Peyer's patch (tissue), 4 donors: ENCODE measurements around the gene SCYGR6. TPM values are rescaled to one million over a fixed set of nuclear protein-coding genes. Genes with fewer than 3 reads are reported as not detected.

Source experiments
- DNase-seq, 3 donors: peaks; one replicate each; pipeline ENCODE4 v3.0.0-alpha.2; 2017 to 2019
- H3K27ac ChIP-seq, 4 donors: fragments of 200-600 bp; sonication (generic); one replicate each; pipeline ENCODE4 v1.5.1; 2016 to 2019
- H3K27me3 ChIP-seq, 2 donors: fragments of 200-600 bp; sonication (generic); one replicate each; pipeline ENCODE4 v1.5.1; 2019
- H3K36me3 ChIP-seq, 3 donors: fragments of 200-600 bp; sonication (generic); one replicate each; pipeline ENCODE4 v1.5.1; 2016 to 2019
- H3K4me1 ChIP-seq, 4 donors: fragments of 200-600 bp; sonication (generic); one replicate each; pipeline ENCODE4 v1.5.1; 2016 to 2019
- H3K4me3 ChIP-seq, 4 donors: fragments of 200-600 bp; sonication (generic); 1 replicate in 3 of 4; 2 replicates in 1 of 4; pipeline ENCODE4 v1.5.1; 2016 to 2019; ENCODE audit warnings: mild to moderate bottlenecking in 1 of 4
- H3K9me3 ChIP-seq, 4 donors: fragments of 200-600 bp; sonication (generic); one replicate each; pipeline ENCODE4 v1.5.1; 2016 to 2019; ENCODE audit warnings: mild to moderate bottlenecking in 1 of 4
- POLR2A ChIP-seq, 2 donors: fragments of 450-650 bp; IDR thresholded peaks; one replicate each; pipeline ENCODE4 v1.5.1; 2017; ENCODE audit warnings: antibody characterized with exemption in 2 of 2, mild to moderate bottlenecking in 2 of 2, moderate library complexity in 2 of 2
- total RNA-seq, 4 donors: library from RNA; depleted of rRNA; stranded (reverse); fragments of >200 nt; gene quantifications; one replicate each; pipeline ENCODE4 v1.1.0, GENCODE V29; 2016
- TF ChIP-seq, protein P1 (sequence below), 6 experiments: fragments of 450-650 bp in 4 of 6; fragments of 200-600 bp in 2 of 6; sonication (generic) in 1 of 6; IDR thresholded peaks; one replicate each; pipeline ENCODE4 v1.5.1; 2017 to 2019; ENCODE audit warnings: antibody characterized with exemption in 6 of 6, mild to moderate bottlenecking in 3 of 6, moderate library complexity in 1 of 6

SCYGR6 gene, protein sequence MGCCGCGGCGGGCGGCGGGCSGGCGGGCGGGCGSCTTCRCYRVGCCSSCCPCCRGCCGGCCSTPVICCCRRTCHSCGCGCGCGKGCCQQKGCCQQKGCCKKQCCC
- total RNA-seq = not detected

DNA sequence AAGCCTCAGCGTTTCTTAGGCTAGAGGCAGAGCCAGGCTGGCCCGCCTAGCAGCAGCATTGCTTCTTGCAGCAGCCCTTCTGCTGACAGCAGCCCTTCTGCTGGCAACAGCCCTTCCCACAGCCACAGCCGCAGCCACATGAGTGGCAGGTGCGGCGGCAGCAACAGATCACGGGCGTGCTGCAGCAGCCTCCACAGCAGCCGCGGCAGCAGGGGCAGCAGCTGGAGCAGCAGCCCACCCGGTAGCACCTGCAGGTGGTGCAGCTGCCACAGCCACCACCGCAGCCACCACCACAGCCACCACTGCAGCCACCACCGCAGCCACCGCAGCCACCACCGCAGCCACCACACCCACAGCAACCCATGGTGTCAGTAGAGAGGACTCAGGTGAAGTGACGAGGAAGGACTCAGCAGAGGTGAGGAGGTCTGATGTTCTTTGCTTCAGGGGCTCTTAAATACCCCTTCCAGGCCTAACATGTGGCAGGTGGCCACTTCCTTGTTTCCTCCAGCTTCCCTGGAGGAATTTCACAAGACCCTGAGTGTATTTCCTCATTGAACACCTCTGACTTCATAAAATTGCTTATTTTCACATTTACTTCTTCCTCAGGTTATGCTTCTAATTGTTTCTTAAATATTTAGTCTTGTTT lies at the start of gene SCYGR6:
TSS of gene SCYGR6 (minus strand) at position 364 of the 646 bp plus-strand sequence. CDS start at position 364, 0 bp downstream.
- no peaks in the 10 kb centered on the region for H3K27me3 ChIP-seq
- no peak within 1 kb of the TSS for H3K27ac ChIP-seq
- H3K9me3 ChIP-seq = no peaks in the 10 kb centered on the region
- no peak for DNase-seq
- no peaks in the 10 kb centered on the region for H3K36me3 ChIP-seq
- H3K4me1 ChIP-seq = no peaks in the 10 kb centered on the region
- no peak for TF ChIP-seq POLR2A (IDR thresholded peaks at IDR 0.05)
- TF ChIP-seq, protein P1, sequence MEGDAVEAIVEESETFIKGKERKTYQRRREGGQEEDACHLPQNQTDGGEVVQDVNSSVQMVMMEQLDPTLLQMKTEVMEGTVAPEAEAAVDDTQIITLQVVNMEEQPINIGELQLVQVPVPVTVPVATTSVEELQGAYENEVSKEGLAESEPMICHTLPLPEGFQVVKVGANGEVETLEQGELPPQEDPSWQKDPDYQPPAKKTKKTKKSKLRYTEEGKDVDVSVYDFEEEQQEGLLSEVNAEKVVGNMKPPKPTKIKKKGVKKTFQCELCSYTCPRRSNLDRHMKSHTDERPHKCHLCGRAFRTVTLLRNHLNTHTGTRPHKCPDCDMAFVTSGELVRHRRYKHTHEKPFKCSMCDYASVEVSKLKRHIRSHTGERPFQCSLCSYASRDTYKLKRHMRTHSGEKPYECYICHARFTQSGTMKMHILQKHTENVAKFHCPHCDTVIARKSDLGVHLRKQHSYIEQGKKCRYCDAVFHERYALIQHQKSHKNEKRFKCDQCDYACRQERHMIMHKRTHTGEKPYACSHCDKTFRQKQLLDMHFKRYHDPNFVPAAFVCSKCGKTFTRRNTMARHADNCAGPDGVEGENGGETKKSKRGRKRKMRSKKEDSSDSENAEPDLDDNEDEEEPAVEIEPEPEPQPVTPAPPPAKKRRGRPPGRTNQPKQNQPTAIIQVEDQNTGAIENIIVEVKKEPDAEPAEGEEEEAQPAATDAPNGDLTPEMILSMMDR (IDR thresholded peaks at IDR 0.05) = no peak
- H3K4me3 ChIP-seq = no peak within 1 kb of the TSS

DNA sequence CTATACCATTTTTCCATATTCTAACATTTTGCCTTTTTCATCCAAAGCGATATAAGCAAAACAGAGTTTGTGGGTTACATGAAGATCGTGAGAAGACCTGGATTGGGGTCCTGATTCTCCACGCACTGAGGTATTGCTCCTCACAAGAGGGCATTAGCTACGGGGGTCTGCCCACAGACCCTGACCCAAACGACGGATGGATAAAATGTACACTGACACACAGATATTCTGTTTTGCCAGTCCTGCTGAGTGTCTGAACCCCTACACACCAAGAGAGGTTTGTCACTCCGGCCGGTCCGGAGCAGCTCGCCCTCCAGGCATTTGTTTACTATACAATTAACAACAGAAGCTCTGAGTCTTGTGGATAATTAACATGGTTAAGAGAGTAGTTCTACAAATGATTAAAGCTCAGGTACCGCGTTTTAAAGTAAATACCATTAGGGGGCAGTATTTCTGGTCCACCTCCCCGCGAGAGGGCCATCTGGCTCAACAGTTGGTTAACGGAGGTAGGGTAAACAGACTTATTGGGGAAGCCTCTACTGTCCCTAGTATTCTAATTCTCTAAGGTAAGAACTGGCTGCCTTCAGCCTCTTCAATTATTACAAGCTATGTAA lies 49.6 kb upstream of the SCYGR6 start:
- no peaks in the 10 kb centered on the region for H3K9me3 ChIP-seq
- no peaks in the 10 kb centered on the region for H3K36me3 ChIP-seq
- H3K27ac ChIP-seq = no peak overlapping the region
- no peak for TF ChIP-seq POLR2A (IDR thresholded peaks at IDR 0.05)
- TF ChIP-seq, protein P1 (IDR thresholded peaks at IDR 0.05) = peak in 4 of 6 experiments; percentile 17 to 62 (median 48)
- no peak overlapping the region for H3K4me3 ChIP-seq
- peak in 1 of 3 donors; percentile 54 for DNase-seq
- H3K4me1 ChIP-seq = peaks cover 0 to 14% (median 0%) of the 10 kb centered on the region in 4 donors
- H3K27me3 ChIP-seq = no peaks in the 10 kb centered on the region

DNA sequence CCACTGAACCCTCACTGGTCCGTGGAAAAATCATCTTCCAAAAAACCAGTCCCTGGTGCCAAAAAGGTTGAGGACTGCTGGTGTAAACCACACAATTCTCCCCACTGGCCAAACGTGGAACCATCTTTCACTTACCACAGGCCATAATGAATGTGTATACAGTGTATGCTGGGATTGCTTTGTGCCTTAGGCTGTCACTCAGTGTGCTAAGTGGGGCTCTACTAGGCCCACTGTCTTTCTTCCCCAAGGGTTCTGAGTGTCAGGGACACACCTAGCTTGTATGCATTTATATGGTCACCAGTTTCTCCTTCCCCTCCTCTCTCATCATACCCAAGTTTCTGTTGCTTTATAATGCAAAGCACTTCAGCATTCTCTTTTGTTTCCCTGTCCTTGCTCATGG lies 48.4 kb upstream of the SCYGR6 start:
- Histone ChIP-seq H3K36me3 (no peaks in the 10 kb centered on the region), H3K4me1 (peaks cover 0 to 14% (median 0%) of the 10 kb centered on the region in 4 donors), H3K27ac (no peak overlapping the region), H3K4me3 (no peak overlapping the region), H3K9me3 (no peaks in the 10 kb centered on the region), H3K27me3 (no peaks in the 10 kb centered on the region)
- DNase-seq = no peak
- TF ChIP-seq POLR2A (IDR thresholded peaks at IDR 0.05) = no peak
- TF ChIP-seq, protein P1 (IDR thresholded peaks at IDR 0.05) = no peak

DNA sequence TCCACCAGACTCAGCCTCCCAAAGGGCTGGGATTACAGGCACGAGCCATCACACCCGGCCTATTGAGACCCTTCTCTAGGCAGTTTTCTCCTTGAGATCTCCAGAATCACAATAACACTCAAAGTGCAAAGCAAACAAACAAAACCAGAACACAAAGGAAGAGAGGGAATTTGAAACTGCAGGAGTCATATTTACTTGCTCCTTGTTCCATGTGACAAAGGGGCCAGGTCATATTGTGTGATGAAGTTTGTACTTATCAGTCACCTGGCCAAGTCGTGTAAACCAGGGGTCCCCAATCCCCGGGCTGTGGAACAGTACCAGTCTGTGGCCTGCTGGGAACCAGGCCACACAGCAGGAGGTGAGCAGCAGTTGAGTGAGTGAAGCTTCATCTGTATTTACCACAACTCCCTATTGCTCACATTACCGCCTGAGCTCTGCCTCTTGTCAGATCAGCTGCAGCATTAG lies 47.7 kb upstream of the SCYGR6 start:
- TF ChIP-seq POLR2A (IDR thresholded peaks at IDR 0.05) = no peak
- TF ChIP-seq, protein P1 (IDR thresholded peaks at IDR 0.05) = no peak
- no peak overlapping the region for H3K4me3 ChIP-seq
- no peaks in the 10 kb centered on the region for H3K9me3 ChIP-seq
- H3K4me1 ChIP-seq = peaks cover 0 to 14% (median 0%) of the 10 kb centered on the region in 4 donors
- H3K27me3 ChIP-seq = no peaks in the 10 kb centered on the region
- no peak for DNase-seq
- H3K27ac ChIP-seq = no peak overlapping the region
- no peaks in the 10 kb centered on the region for H3K36me3 ChIP-seq

DNA sequence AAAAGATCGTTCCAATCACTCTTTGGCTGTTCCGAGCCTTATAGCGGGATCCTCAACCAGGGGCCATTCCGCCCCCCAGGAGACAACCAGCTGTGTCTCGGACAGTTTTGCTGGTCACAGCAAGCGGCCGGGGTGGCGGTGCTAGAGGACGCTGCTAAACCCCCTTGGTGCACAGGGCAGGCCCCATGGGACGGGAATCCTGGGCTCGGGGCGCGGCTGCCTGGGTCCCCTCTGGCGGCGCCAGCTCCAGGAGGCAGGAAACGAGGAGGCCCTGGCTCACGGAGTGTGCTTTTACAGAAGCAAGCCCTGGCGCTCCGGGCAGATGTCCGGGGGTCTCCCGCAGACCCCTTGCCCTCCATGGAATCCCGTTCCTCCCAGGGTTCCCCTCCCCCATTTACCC lies 43.3 kb upstream of the SCYGR6 start:
- Histone ChIP-seq H3K27ac (no peak overlapping the region), H3K36me3 (no peaks in the 10 kb centered on the region), H3K9me3 (no peaks in the 10 kb centered on the region), H3K4me3 (no peak overlapping the region), H3K27me3 (no peaks in the 10 kb centered on the region), H3K4me1 (no peaks in the 10 kb centered on the region)
- TF ChIP-seq, protein P1 (IDR thresholded peaks at IDR 0.05) = no peak
- no peak for TF ChIP-seq POLR2A (IDR thresholded peaks at IDR 0.05)
- no peak for DNase-seq
